HG02943 (cell line): Measurements from ENCODE around the gene SNAPC4.

Experiments
- ATAC-seq: cut with Tn5 transposase; IDR thresholded peaks from one replicate; pipeline ENCODE4 v1.9.1; 2021; ENCODE audit warnings: mild to moderate bottlenecking, low read depth, moderate library complexity; ENCODE audit not compliant: unreplicated experiment

SNAPC4 gene

GRCh38 chr9:136373300-136374182, 26.4 kb downstream of the SNAPC4 start, which contains the start of gene CARD9:
TSS of gene CARD9 (minus strand) at chr9:136373669. CDS start at chr9:136372078, 1,591 bp downstream.
- no peak for ATAC-seq

- ATAC-seq = no peak
Observed at GRCh38 chr9:136372561-136373299, 27.2 kb downstream of the SNAPC4 start.

- ATAC-seq = no peak
Observed at GRCh38 chr9:136372006-136372405, 28.0 kb downstream of the SNAPC4 start.

- ATAC-seq = no peak
Observed at GRCh38 chr9:136371533-136371880, 28.5 kb downstream of the SNAPC4 start.

- ATAC-seq = no peak
Observed at GRCh38 chr9:136370687-136371532, 29.1 kb downstream of the SNAPC4 start.

- ATAC-seq = no peak
Observed at GRCh38 chr9:136370037-136370436, 29.9 kb downstream of the SNAPC4 start.

GRCh38 chr9:136368190-136368589, 31.8 kb downstream of the SNAPC4 start:
- ATAC-seq = no peak

- ATAC-seq = no peak
Observed at GRCh38 chr9:136367296-136368145, 32.4 kb downstream of the SNAPC4 start.

- ATAC-seq = no peak
Observed at GRCh38 chr9:136366826-136367225, 33.1 kb downstream of the SNAPC4 start.

GRCh38 chr9:136365775-136366222, 34.2 kb downstream of the SNAPC4 start:
- no peak for ATAC-seq

GRCh38 chr9:136364942-136365774, 34.8 kb downstream of the SNAPC4 start:
- ATAC-seq = no peak

- ATAC-seq = no peak
Observed at GRCh38 chr9:136363949-136364748, 35.8 kb downstream of the SNAPC4 start.

- peak; percentile 63 for ATAC-seq
Observed at GRCh38 chr9:136363106-136363948, 36.6 kb downstream of the SNAPC4 start, which contains the start of gene DNLZ. TSS of gene DNLZ (minus strand) at chr9:136363744. CDS start at chr9:136363714, 30 bp downstream.

- ATAC-seq = no peak
Observed at GRCh38 chr9:136362450-136362784, 37.6 kb downstream of the SNAPC4 start.

GRCh38 chr9:136361754-136362449, 38.1 kb downstream of the SNAPC4 start:
- no peak for ATAC-seq

- ATAC-seq = no peak
Observed at GRCh38 chr9:136361047-136361753, 38.8 kb downstream of the SNAPC4 start.
